IPS-18c (cell line): ENCODE data around the gene EPB41L4B.
A peak's percentile ranks its signal among the peaks of the same experiment; 100 is the strongest.
"Not testable (repeated sequence)": the region's sequence is repeated elsewhere in the genome, so short reads cannot be mapped to it uniquely, and the experiment has no call there.

Experiments used
- H3K4me3 ChIP-seq: 2 replicates; pipeline ENCODE4 v1.7.0; 2013; ENCODE audit warnings: low read depth, mild to moderate bottlenecking, low read length, moderate library complexity; ENCODE audit not compliant: insufficient read depth
- H3K9me3 ChIP-seq: one replicate; pipeline ENCODE4 v1.6.1; 2013; ENCODE audit warnings: mild to moderate bottlenecking, low read length, moderate library complexity; ENCODE audit not compliant: control insufficient read depth, insufficient read depth

Gene EPB41L4B

DNA sequence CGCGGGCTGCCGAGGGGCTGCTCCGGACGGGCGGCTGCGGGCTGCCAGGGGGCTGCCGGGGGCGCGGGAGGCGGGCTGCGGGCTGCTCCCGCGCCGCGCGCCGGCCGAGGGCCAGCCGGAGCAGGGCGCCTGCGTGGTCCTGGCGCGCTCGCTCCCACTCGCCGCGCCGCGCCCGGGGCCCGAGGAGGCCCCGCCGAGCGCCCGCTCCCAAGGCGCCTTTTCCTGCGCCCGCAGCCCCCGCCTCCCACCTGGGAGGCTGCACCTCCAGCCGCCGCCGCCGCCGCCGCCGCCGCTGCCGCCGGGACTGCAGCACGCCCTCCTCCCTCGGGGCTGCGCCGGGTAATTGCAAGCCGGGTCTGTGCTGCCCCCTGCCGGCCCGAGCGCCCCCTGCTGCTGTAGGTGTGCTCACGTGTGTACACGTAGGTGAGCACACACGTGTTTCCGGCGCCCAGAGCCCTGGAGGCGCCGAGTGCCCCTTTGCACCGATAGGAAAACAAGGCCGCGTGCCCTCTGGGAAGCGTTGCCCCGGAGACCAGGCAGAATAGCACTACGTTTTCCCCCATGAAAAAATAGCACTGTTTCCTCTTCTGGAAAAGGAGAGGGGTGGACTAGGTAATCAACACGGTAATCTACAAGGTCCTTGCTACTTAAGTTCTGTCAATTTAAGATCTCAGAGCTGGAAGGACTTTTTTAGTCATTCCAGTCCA is at the start of gene EPB41L4B:
EPB41L4B (minus strand) TSS at position 318 of the 707 bp plus-strand sequence. CDS start 613 bp downstream, outside the sequence.
- Histone ChIP-seq H3K4me3 (peak within 1 kb of the TSS; percentile 77), H3K9me3 (peaks cover 2% of the 10 kb centered on the region)

DNA sequence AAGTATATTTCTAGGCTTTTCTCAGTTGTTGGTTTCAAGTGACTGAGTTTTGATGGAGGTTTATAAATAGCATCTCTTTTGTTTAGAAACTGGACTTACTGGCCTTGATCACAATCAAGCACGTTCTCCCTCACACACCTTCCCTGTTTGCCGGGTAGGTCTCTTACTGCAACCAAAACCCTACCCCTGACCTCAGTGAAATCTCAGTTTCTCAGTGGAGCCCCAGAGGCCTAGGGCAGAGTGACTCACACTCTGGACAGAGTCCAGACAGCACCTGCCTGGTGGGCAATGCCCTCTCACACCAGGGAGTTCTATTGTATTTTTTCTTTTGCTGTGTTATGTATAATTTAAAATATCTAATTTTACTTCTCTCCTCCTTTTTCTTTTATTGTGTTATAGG is 48.4 kb upstream of the EPB41L4B start:
- H3K4me3 ChIP-seq = no peak overlapping the region
- H3K9me3 ChIP-seq = no peaks in the 10 kb centered on the region

GRCh38 chr9:109360771-109361170 is 39.9 kb upstream of the EPB41L4B start:
- Histone ChIP-seq H3K9me3 (no peaks in the 10 kb centered on the region), H3K4me3 (no peak overlapping the region)

DNA sequence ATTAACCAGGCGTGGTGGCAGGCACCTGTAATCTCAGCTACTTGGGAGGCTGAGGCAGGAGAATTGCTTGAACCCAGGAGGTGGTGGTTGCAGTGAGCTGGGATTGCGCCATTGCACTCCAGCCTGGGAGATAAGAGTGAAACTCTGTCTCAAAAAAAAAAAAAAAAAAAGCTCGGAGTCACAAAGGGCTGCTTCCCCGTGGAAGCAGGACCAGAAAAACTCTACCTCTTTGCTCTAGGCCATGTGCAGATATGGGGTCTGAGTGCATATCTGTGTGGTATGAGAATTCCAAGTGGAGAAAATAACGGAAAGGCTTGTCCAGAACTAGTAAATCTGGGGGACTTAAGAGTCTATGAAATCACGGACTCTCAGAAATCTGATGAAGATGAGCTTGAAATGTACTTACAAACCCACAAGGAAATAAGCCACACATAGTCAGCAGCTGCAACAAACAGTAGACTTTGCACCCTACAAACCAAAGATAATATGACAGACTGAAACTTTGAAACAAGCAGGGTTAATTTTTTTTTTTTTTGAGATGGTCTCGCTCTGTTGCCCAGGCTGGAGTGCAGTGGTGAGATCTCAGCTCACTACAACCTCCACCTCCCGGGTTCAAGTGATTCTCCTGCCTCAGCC is 38.2 kb upstream of the EPB41L4B start:
- not testable (repeated sequence) for H3K9me3 ChIP-seq

DNA sequence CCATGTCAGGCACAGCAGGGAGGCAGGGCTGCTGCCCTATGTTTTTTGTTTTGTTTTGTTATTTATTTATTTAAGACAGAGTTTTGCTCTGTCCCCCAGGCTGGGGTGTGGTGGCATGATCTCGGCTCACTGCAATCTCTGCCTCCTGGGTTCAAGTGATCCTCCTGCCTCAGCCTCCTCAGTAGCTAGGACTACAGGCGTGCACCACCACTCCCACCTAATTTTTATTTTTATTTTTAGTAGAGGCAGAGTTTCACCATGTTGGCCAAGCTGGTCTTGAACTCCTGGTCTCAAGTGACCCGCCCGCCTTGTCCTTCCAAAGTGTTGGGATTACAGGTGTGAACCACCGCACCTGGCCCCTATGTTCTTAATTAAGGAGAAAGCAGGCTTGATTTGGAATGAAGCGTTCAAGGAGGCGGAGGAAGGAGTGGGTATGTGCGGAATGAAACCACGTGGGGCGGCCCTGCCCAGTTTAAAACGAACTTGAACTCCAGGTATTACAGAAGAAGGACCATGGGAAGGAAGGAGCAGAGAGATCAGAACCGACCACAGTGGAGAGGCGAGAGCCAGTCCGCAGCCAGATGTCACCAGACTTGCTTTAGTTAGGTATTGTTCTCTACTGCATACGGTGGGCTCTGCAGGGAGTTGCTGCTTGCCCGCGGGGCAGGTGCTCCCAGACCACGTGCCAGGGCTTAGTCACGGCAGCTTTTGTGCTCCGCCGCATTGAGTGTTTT is 34.9 kb upstream of the EPB41L4B start:
- peaks cover 4% of the 10 kb centered on the region for H3K9me3 ChIP-seq

More for the DNA sequence above, 38.2 kb upstream of the EPB41L4B start:
- not testable (repeated sequence) for H3K4me3 ChIP-seq

DNA sequence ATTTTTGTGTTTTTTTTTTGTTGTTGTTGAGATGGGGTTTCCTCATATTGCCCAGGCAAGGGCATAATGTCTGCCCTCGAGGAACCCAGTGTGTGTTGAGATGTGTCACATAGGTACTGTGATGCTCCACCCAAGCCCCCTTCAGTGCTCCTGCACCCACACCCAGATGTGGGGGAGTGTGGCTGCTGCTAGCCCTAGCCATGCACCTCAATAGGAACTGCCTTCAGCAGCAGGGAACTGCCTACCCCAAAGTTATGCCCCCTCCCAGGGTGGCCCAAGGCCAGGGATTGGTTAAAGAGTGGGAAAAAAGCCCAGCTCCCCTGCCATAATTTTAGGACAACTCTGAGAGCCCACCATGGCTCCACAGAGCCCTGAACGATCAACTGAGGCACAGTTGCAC is 33.3 kb upstream of the EPB41L4B start:
- peaks cover 4% of the 10 kb centered on the region for H3K9me3 ChIP-seq
- H3K4me3 ChIP-seq = no peak overlapping the region

More for the DNA sequence above, 34.9 kb upstream of the EPB41L4B start:
- no peak overlapping the region for H3K4me3 ChIP-seq

DNA sequence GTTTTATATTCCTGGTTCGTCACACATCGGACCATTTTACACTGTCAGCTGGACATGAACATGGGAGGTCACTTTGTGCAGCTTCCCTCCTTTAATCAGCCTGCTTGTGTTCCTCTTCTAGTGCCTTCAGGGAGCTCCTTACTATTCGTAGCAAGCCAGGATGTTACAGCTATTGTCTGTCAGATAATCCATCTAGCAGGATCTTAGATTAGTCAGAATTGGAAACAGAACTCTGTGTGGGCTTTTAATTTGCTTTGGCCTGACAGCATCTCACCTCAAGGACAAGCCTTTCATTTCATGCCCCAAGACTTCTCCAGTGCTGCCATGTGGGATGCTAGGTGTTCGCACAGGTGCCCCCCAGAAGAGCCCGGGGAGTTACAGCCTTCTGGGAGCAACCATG is 30.2 kb upstream of the EPB41L4B start:
- H3K4me3 ChIP-seq = no peak overlapping the region
- peaks cover 4% of the 10 kb centered on the region for H3K9me3 ChIP-seq

GRCh38 chr9:109349421-109349846 is 28.6 kb upstream of the EPB41L4B start:
- Histone ChIP-seq H3K4me3 (no peak overlapping the region), H3K9me3 (peaks cover 4% of the 10 kb centered on the region)

- Histone ChIP-seq H3K4me3 (no peak overlapping the region), H3K9me3 (no peaks in the 10 kb centered on the region)
Measured at GRCh38 chr9:109346904-109347303, 26.0 kb upstream of the EPB41L4B start.

DNA sequence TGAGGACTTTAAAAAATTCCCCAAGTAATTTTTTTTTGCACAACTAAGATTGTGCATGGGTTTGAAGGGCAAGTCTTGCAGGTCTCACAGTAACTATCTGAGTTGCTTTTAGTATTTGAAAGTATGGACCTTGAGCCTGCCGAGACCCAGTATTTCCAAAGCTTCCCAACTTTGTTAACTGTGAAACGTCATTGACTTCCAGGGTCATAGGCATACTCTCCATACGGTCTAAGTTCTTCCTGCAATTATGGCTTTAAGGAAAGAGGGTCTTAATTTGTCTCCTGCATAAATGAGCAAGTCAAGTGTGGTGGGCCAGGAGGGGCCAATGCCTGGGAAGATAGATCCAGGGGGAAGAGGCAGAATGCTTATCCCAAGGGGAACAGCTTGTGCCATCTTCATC is 24.0 kb upstream of the EPB41L4B start:
- Histone ChIP-seq H3K4me3 (no peak overlapping the region), H3K9me3 (no peaks in the 10 kb centered on the region)

DNA sequence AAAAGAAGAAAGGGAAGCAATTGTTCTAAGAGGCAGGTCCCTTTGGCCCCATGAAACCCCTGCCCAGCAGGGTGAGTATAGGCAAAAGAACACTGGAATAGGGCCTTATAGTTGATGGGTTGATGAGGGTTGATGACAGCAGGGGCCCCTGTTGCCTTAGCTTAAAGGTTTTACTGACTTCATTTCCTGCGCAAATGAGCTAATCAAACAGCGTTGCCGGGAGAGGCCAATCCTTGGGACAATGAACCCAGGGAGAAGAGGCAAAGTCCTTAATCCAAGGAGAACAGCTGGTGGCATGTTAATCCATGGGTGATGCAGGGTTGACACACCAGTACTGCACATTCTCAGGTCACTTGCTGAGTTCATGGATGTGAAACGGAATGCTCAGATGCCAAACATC is 22.0 kb upstream of the EPB41L4B start:
- Histone ChIP-seq H3K9me3 (no peaks in the 10 kb centered on the region), H3K4me3 (no peak overlapping the region)

DNA sequence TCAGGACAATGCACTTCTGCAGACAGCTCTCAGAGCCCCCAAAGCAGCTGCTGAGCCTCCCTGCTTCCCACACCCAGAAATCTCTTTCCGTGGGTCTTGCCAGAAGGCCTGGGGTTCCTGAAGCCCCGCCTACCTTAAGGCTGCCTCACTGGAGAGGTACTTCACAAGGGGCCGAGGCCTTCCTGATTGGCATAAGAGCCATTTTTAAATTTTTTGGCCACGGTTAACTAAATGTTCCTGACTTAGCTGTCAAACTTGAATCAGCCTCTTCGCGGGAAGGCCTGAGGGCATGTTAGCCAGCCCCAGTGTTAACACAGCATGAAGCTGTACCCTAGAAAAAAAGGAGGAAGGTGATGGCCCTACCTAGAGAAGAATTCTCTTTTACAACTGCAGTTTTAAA is 20.7 kb upstream of the EPB41L4B start:
- H3K4me3 ChIP-seq = no peak overlapping the region

DNA sequence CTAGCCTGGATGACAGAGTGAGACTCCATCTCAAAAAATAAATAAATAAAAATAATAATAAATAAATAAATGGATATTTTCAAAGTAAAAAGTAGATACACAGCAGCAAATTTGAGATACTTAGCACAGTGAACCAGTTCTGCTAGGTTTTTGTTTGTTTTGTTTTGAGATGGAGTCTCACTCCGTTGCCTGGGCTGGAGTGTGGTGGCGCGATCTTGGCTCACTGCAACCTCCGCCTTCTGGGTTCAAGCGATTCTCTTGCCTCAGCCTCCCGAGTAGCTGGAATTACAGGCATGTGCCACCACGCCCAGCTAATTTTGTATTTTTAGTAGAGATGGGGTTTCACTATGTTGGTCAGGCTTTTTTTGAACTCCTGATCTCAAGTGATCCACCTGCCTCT is 20.1 kb upstream of the EPB41L4B start:
- not testable (repeated sequence) for H3K4me3 ChIP-seq, H3K9me3 ChIP-seq

More for the DNA sequence above, 20.7 kb upstream of the EPB41L4B start:
- H3K9me3 ChIP-seq = no peaks in the 10 kb centered on the region

DNA sequence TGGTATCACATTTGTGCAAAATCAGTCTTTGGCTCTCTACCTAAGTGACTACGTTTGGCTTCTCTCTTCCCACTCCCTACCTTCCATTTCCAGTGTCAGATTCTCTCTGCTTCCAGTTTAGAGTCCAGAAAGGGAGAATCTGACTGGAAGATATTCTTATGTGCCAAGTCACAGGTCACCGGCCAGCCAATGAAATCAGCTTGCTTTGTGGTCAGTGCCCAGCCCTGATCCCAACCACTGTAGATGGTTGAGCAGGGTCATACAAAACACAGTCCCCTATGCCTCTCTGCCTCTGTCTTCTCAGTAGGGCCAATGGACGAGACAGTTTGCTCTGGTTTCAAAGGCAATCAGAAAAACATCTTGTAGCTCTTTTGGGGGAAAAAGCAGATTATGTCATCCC is 15.6 kb upstream of the EPB41L4B start:
- Histone ChIP-seq H3K4me3 (no peak overlapping the region), H3K9me3 (no peaks in the 10 kb centered on the region)

DNA sequence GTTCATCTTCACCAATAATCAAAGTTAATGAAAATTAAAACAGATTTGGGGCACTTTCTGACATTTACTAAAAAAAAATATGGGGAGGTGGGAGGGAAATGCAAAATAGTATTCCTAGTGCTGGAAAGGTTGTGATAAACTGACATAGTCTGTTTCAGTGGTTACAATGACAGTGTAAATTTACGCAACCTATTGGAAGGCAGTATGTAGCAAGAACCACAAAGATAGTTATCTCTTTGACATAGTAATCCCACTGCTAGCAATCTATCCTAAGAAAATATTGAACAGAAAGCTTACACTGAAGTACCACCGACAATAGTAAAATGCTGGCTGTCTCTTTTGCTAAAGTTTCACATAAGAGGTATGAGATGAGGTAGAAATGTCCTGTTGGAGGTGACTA is 15.1 kb upstream of the EPB41L4B start:
- H3K4me3 ChIP-seq = no peak overlapping the region
- no peaks in the 10 kb centered on the region for H3K9me3 ChIP-seq

DNA sequence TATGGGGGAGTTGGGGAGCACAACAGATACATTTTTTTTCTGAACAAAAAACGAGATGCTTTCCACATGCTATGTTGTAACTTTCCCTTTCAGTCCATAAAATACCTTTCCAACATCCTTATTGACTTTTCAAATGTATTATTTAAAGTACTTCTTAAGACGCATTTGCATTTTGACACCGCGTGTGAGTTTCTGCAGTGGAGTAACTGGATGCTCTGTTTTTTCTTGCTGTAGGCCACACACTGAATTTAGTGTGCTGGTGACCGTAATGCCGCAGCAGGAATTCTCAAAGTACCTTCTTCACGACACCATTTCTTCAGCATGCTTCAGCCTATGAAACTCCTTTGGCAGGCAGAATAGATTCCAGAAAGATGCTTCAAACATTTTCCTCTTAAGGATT is 14.3 kb upstream of the EPB41L4B start:
- H3K9me3 ChIP-seq = no peaks in the 10 kb centered on the region

GRCh38 chr9:109331353-109331752 is 10.5 kb upstream of the EPB41L4B start:
- Histone ChIP-seq H3K9me3 (no peaks in the 10 kb centered on the region), H3K4me3 (no peak overlapping the region)

More for the DNA sequence above, 14.3 kb upstream of the EPB41L4B start:
- H3K4me3 ChIP-seq = no peak overlapping the region
